Measurements from ENCODE around the gene EPB41L1. TPM values are rescaled to one million over a fixed set of nuclear protein-coding genes. Genes with fewer than 3 reads are reported as not detected.
A peak's percentile ranks its signal among the peaks of the same experiment; 100 is the strongest.

EPB41L1 gene
- total RNA-seq, 1 experiment from 2014 or later: 8.6 TPM

- TF ChIP-seq CTCF (IDR thresholded peaks at IDR 0.05): no peak
- TF ChIP-seq POLR2AphosphoS5 (IDR thresholded peaks at IDR 0.05; ENCODE audit: low read depth, low read length): no peak
- TF ChIP-seq SIN3A (IDR thresholded peaks at IDR 0.05; ENCODE audit: borderline replicate concordance, insufficient read depth, low read depth, low read length): no peak
- TF ChIP-seq TCF7L2 (IDR thresholded peaks at IDR 0.05; ENCODE audit: low read depth, low read length): no peak
- TF ChIP-seq REST (IDR thresholded peaks at IDR 0.05; ENCODE audit: insufficient read depth in 1 of 2, low read depth in 2 of 2, low read length in 1 of 2): no peak
- Histone ChIP-seq H3K27me3 (ENCODE audit: control insufficient read depth, insufficient read depth, low read length) (peaks cover 2% of the 10 kb centered on the region; the same call in 1 of the 2 replicates), H3K27ac (ENCODE audit: low read length) (no peak overlapping the region), H3K36me3 (ENCODE audit: control insufficient read depth, insufficient read depth, low read length) (no peaks in the 10 kb centered on the region), H3K4me1 (ENCODE audit: control insufficient read depth, insufficient read depth, low read length) (no peaks in the 10 kb centered on the region), H3K4me3 (ENCODE audit: low read depth in 2 of 2, low read length in 2 of 2) (no peak overlapping the region), H3K9me3 (ENCODE audit: control insufficient read depth, insufficient read depth, low read depth, low read length) (no peaks in the 10 kb centered on the region)
- ATAC-seq: no peak
- ChIA-PET POLR2A (interaction anchor here (0.7 kb wide), 1 partner anchor 108 kb away, joined by 4 read pairs; no protein-coding TSS in a partner anchor), CTCF (no interaction called here)
- in situ Hi-C loops (cut with HindIII; ENCODE audit: low pct_unique_long_range_greater_than_20kb, low sequenced_read_pairs): no loop called here
- intact Hi-C loops (cut with micrococcal nuclease; ENCODE audit: unreplicated experiment): no loop called here
- BruUV-seq (replicated peaks): no TSS peak
- no peak for DNase-seq (ENCODE audit: low read depth, low spot score)
Observed at GRCh38 chr20:36118371-36118770, 36.2 kb upstream of the EPB41L1 start.

GRCh38 chr20:36119537-36119936 is 35.0 kb upstream of the EPB41L1 start:
- ATAC-seq (0 out of 2 replicates have a peak, but pooled peaks have one; percentile 27), DNase-seq (ENCODE audit: low read depth, low spot score) (no peak)
- intact Hi-C loops (cut with micrococcal nuclease; ENCODE audit: unreplicated experiment) (no loop called here), in situ Hi-C loops (cut with HindIII; ENCODE audit: low pct_unique_long_range_greater_than_20kb, low sequenced_read_pairs) (no loop called here)
- H3K4me1 ChIP-seq (ENCODE audit: control insufficient read depth, insufficient read depth, low read length): no peaks in the 10 kb centered on the region
- peaks cover 2% of the 10 kb centered on the region; the same call in 1 of the 2 replicates for H3K27me3 ChIP-seq (ENCODE audit: control insufficient read depth, insufficient read depth, low read length)
- TF ChIP-seq REST (IDR thresholded peaks at IDR 0.05; ENCODE audit: insufficient read depth in 1 of 2, low read depth in 2 of 2, low read length in 1 of 2): no peak
- no peak for TF ChIP-seq SIN3A (IDR thresholded peaks at IDR 0.05; ENCODE audit: borderline replicate concordance, insufficient read depth, low read depth, low read length)
- no peak for TF ChIP-seq POLR2AphosphoS5 (IDR thresholded peaks at IDR 0.05; ENCODE audit: low read depth, low read length)
- TF ChIP-seq TCF7L2 (IDR thresholded peaks at IDR 0.05; ENCODE audit: low read depth, low read length): no peak
- TF ChIP-seq CTCF (IDR thresholded peaks at IDR 0.05): no peak
- BruUV-seq (replicated peaks): no TSS peak
- no peaks in the 10 kb centered on the region for H3K9me3 ChIP-seq (ENCODE audit: control insufficient read depth, insufficient read depth, low read depth, low read length)
- H3K4me3 ChIP-seq (ENCODE audit: low read depth in 2 of 2, low read length in 2 of 2): no peak overlapping the region
- ChIA-PET POLR2A (no interaction called here), CTCF (no interaction called here)
- no peaks in the 10 kb centered on the region for H3K36me3 ChIP-seq (ENCODE audit: control insufficient read depth, insufficient read depth, low read length)
- H3K27ac ChIP-seq (ENCODE audit: low read length): no peak overlapping the region

Measured in Panc1 (cell line).